Panc1 (cell line): ENCODE data around the gene RUFY1. TPM values are rescaled to one million over a fixed set of nuclear protein-coding genes. Genes with fewer than 3 reads are reported as not detected.

Experiments
- ATAC-seq: fragments of 200-7000 bp; cut with Tn5 transposase; 2 replicates; pipeline ENCODE4 v1.9.1; 2020; ENCODE audit warnings: mild to moderate bottlenecking, moderate library complexity
- BruUV-seq: library from RNA; stranded (reverse); fragments of 400-500 nt; replicated peaks from 2 replicates; lab custom pipeline; 2021; lab: Mats Ljungman, UMichigan
- CTCF ChIA-PET: fragments of 300-600 bp; sonication (Branson Sonifier 250); formaldehyde crosslinking; loops from one replicate; lab custom pipeline; 2022; ENCODE audit warnings: antibody characterized with exemption; lab: Charles Lee
- POLR2A ChIA-PET: fragments of 300-600 bp; sonication (Branson Sonifier 250); formaldehyde crosslinking; loops from one replicate; lab custom pipeline; 2022; ENCODE audit warnings: antibody characterized with exemption; lab: Charles Lee
- DNase-seq: peaks from one replicate; pipeline ENCODE4 v3.0.0-alpha.2; 2010; ENCODE audit warnings: low read depth, low spot score
- H3K27ac ChIP-seq: 2 replicates; pipeline ENCODE4 v1.5.1; 2011; ENCODE audit warnings: mild to moderate bottlenecking, low read length, inconsistent platforms
- H3K27me3 ChIP-seq: fragments of 200-500 bp; sonication (Bioruptor generic); 2 replicates; pipeline ENCODE4 v1.6.0; 2014; ENCODE audit warnings: low read length, inconsistent platforms; ENCODE audit not compliant: control insufficient read depth, insufficient read depth
- H3K36me3 ChIP-seq: fragments of 200-500 bp; sonication (Bioruptor generic); 2 replicates; pipeline ENCODE4 v1.5.1; 2014; ENCODE audit warnings: inconsistent platforms, mild to moderate bottlenecking, low read length, moderate library complexity; ENCODE audit not compliant: control insufficient read depth, insufficient read depth
- H3K4me1 ChIP-seq: 2 replicates; pipeline ENCODE4 v1.5.1; 2011; ENCODE audit warnings: inconsistent platforms, mild to moderate bottlenecking, low read length, moderate library complexity; ENCODE audit not compliant: control insufficient read depth, insufficient read depth
- H3K4me3 ChIP-seq, 2 experiments: 2 replicates each; pipeline ENCODE4 v1.5.1; 2011 to 2012; ENCODE audit warnings: low read depth in 2 of 2, low read length in 2 of 2, mild to moderate bottlenecking in 2 of 2, inconsistent platforms in 1 of 2, moderate library complexity in 1 of 2
- H3K9me3 ChIP-seq: fragments of 200-500 bp; sonication (Bioruptor generic); 2 replicates; pipeline ENCODE4 v1.5.1; 2014; ENCODE audit warnings: low read depth, mild to moderate bottlenecking, inconsistent platforms, low read length, moderate library complexity; ENCODE audit not compliant: control insufficient read depth, insufficient read depth
- CTCF ChIP-seq: fragments of 450-650 bp; IDR thresholded peaks from 2 replicates; pipeline ENCODE4 v1.5.1; 2017; ENCODE audit warnings: mild to moderate bottlenecking
- POLR2AphosphoS5 ChIP-seq: IDR thresholded peaks from 2 replicates; pipeline ENCODE4 v1.6.1; 2012; ENCODE audit warnings: mild to moderate bottlenecking, low read depth, low read length, moderate library complexity
- REST ChIP-seq, 2 experiments: IDR thresholded peaks; 2 replicates each; pipeline ENCODE4 v1.6.1; 2011 to 2012; ENCODE audit warnings: low read depth in 2 of 2, control low read depth in 1 of 2, low read length in 1 of 2, mild to moderate bottlenecking in 1 of 2, moderate library complexity in 1 of 2; ENCODE audit not compliant: insufficient read depth in 1 of 2
- SIN3A ChIP-seq: IDR thresholded peaks from 2 replicates; pipeline ENCODE4 v1.6.1; 2012; ENCODE audit warnings: low read depth, mild to moderate bottlenecking, low read length, moderate library complexity, borderline replicate concordance; ENCODE audit not compliant: insufficient read depth
- TCF7L2 ChIP-seq: IDR thresholded peaks from 2 replicates; pipeline ENCODE4 v1.6.1; 2011; ENCODE audit warnings: mild to moderate bottlenecking, low read depth, low read length, inconsistent platforms
- in situ Hi-C: cut with HindIII; loops from 2 replicates; pipeline ENCODE4 v1.10.0; 2016; ENCODE audit warnings: low sequenced_read_pairs, low pct_unique_long_range_greater_than_20kb
- intact Hi-C: fragments of 100-400 bp; cut with micrococcal nuclease; formaldehyde crosslinking; loops from one replicate; pipeline ENCODE4 v1.10.0; 2022; ENCODE audit not compliant: unreplicated experiment
- total RNA-seq: library from RNA; stranded (reverse); gene quantifications from one replicate; pipeline ENCODE4 v1.2.1, GENCODE V29; 2021; ENCODE audit not compliant: unreplicated experiment

The RUFY1 gene
- total RNA-seq, 1 experiment from 2014 or later: 66.3 TPM

- ATAC-seq (no peak), DNase-seq (no peak)
- POLR2A ChIA-PET: no interaction called here
- Histone ChIP-seq H3K27ac (no peak overlapping the region), H3K36me3 (peaks cover 23% of the 10 kb centered on the region), H3K27me3 (no peaks in the 10 kb centered on the region), H3K4me3 (no peak overlapping the region), H3K4me1 (no peaks in the 10 kb centered on the region), H3K9me3 (no peaks in the 10 kb centered on the region)
- TF ChIP-seq CTCF: no peak
- in situ Hi-C loops: no loop called here
- intact Hi-C loops: no loop called here
- CTCF ChIA-PET: no interaction called here
- BruUV-seq: no TSS peak
Measured at GRCh38 chr5:179568721-179569120, 18.4 kb downstream of the RUFY1 start.

GRCh38 chr5:179572386-179572785 lies 22.0 kb downstream of the RUFY1 start:
- no peak overlapping the region for H3K27ac ChIP-seq
- no peak for ATAC-seq
- H3K36me3 ChIP-seq: peaks cover 17% of the 10 kb centered on the region
- H3K9me3 ChIP-seq: no peaks in the 10 kb centered on the region
- no peaks in the 10 kb centered on the region for H3K27me3 ChIP-seq
- TF ChIP-seq SIN3A: no peak
- no peak for TF ChIP-seq REST (IDR thresholded peaks at IDR 0.05; ENCODE audit: insufficient read depth in 1 of 2, low read depth in 2 of 2, low read length in 1 of 2)
- no peak for TF ChIP-seq POLR2AphosphoS5
- TF ChIP-seq CTCF: no peak
- TF ChIP-seq TCF7L2: no peak
- no TSS peak for BruUV-seq
- POLR2A ChIA-PET: interaction anchor here (0.6 kb wide), 1 partner anchor 15 kb away, joined by 9 read pairs; no protein-coding TSS in a partner anchor
- H3K4me3 ChIP-seq: no peak overlapping the region
- H3K4me1 ChIP-seq: no peaks in the 10 kb centered on the region
- intact Hi-C loops (no loop called here), in situ Hi-C loops (no loop called here)
- CTCF ChIA-PET: no interaction called here
- no peak for DNase-seq
